ENCODE results near the gene ADARB2. TPM values are rescaled to one million over a fixed set of nuclear protein-coding genes. Genes with fewer than 3 reads are reported as not detected.
A peak's percentile ranks its signal among the peaks of the same experiment; 100 is the strongest.

ADARB2 gene
- total RNA-seq, 1 donor from 2014 or later, result 1.2 TPM

GRCh38 chr10:1638889-1639419, 98.4 kb downstream of the ADARB2 start:
- peak; percentile 35 for ATAC-seq
- no peak overlapping the region for H3K27ac ChIP-seq
- H3K4me3 ChIP-seq, result no peak overlapping the region
- H3K4me1 ChIP-seq, result no peaks in the 10 kb centered on the region
- no peak for DNase-seq
- no peaks in the 10 kb centered on the region for H3K9me3 ChIP-seq
- H3K36me3 ChIP-seq, result no peaks in the 10 kb centered on the region
- intact Hi-C loops (cut with DNase I), result no loop called here
- peaks cover 18% of the 10 kb centered on the region for H3K27me3 ChIP-seq
- TF ChIP-seq CTCF (IDR thresholded peaks at IDR 0.05), result no peak

GRCh38 chr10:1635340-1635739, 102.0 kb downstream of the ADARB2 start:
- no peak overlapping the region for H3K4me3 ChIP-seq
- ATAC-seq (no peak), DNase-seq (no peak)
- no peak overlapping the region for H3K27ac ChIP-seq
- H3K27me3 ChIP-seq, result peaks cover 24% of the 10 kb centered on the region
- intact Hi-C loops (cut with DNase I), result no loop called here
- no peaks in the 10 kb centered on the region for H3K36me3 ChIP-seq
- H3K4me1 ChIP-seq, result no peaks in the 10 kb centered on the region
- H3K9me3 ChIP-seq, result no peaks in the 10 kb centered on the region
- TF ChIP-seq CTCF (IDR thresholded peaks at IDR 0.05), result no peak

DNA sequence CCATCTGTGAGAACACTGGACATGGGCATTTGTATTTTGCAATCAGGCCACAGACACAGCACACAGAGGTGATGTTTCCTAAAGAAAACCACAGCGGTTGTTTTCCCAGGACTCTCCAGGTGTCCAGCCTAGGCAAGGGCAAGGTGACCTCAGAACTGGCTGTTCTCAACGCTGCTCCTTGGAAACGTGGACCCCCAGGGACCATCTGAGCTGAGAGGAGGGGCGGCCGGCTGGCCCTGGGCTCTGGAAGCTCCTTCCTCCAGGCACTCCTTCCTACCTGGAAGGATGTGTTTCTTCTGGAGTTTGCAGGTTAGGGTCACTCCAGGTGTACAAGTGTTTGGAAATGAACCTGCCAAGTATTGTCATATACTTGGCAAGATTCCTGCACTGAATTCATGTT, 103.1 kb downstream of the ADARB2 start:
- no peak for ATAC-seq
- Histone ChIP-seq H3K27ac (no peak overlapping the region), H3K4me3 (no peak overlapping the region), H3K27me3 (peaks cover 24% of the 10 kb centered on the region), H3K9me3 (no peaks in the 10 kb centered on the region), H3K4me1 (no peaks in the 10 kb centered on the region), H3K36me3 (no peaks in the 10 kb centered on the region)
- intact Hi-C loops (cut with DNase I), result no loop called here
- no peak for TF ChIP-seq CTCF (IDR thresholded peaks at IDR 0.05)
- no peak for DNase-seq

GRCh38 chr10:1633783-1634182, 103.5 kb downstream of the ADARB2 start:
- Histone ChIP-seq H3K4me1 (no peaks in the 10 kb centered on the region), H3K27me3 (peaks cover 24% of the 10 kb centered on the region), H3K9me3 (no peaks in the 10 kb centered on the region), H3K4me3 (no peak overlapping the region), H3K27ac (no peak overlapping the region), H3K36me3 (no peaks in the 10 kb centered on the region)
- no peak for TF ChIP-seq CTCF (IDR thresholded peaks at IDR 0.05)
- ATAC-seq (peak; percentile 17), DNase-seq (no peak)
- intact Hi-C loops (cut with DNase I), result no loop called here

GRCh38 chr10:1632596-1632995, 104.7 kb downstream of the ADARB2 start:
- Histone ChIP-seq H3K9me3 (no peaks in the 10 kb centered on the region), H3K27me3 (peaks cover 24% of the 10 kb centered on the region), H3K36me3 (no peaks in the 10 kb centered on the region), H3K4me1 (no peaks in the 10 kb centered on the region), H3K27ac (no peak overlapping the region), H3K4me3 (no peak overlapping the region)
- TF ChIP-seq CTCF (IDR thresholded peaks at IDR 0.05), result no peak
- DNase-seq, result no peak
- no peak for ATAC-seq
- intact Hi-C loops (cut with DNase I), result no loop called here

- H3K9me3 ChIP-seq, result no peaks in the 10 kb centered on the region
Measured at GRCh38 chr10:1632141-1632540, 105.2 kb downstream of the ADARB2 start.

More at GRCh38 chr10:1632141-1632540, 105.2 kb downstream of the ADARB2 start:
- Histone ChIP-seq H3K4me3 (no peak overlapping the region), H3K36me3 (no peaks in the 10 kb centered on the region), H3K27ac (no peak overlapping the region), H3K4me1 (no peaks in the 10 kb centered on the region), H3K27me3 (peaks cover 24% of the 10 kb centered on the region)
- TF ChIP-seq CTCF (IDR thresholded peaks at IDR 0.05), result no peak
- DNase-seq, result no peak
- ATAC-seq, result peak; percentile 33
- intact Hi-C loops (cut with DNase I), result no loop called here
